Activated T-cell treated with anti-CD3 and anti-CD28 coated beads, Interleukin-2, amount 50 U/mL, for 24 hours (primary cell): Measurements from ENCODE around the gene TNP1.

Experiments used
- DNase-seq: peaks from one replicate; pipeline ENCODE4 v3.0.0-alpha.2; 2020
- H3K27ac Mint-ChIP-seq: 2 replicates; pipeline ENCODE4 v1.8.0; 2020; ENCODE audit warnings: mild to moderate bottlenecking, mixed read lengths
- H3K27me3 Mint-ChIP-seq: 2 replicates; pipeline ENCODE4 v1.8.0; 2020; ENCODE audit warnings: mixed read lengths
- H3K36me3 Mint-ChIP-seq: 2 replicates; pipeline ENCODE4 v1.8.0; 2020; ENCODE audit warnings: low read depth, mixed read lengths
- H3K4me1 Mint-ChIP-seq: 2 replicates; pipeline ENCODE4 v1.8.0; 2020; ENCODE audit warnings: low read depth, mixed read lengths
- H3K4me3 Mint-ChIP-seq: 2 replicates; pipeline ENCODE4 v1.8.0; 2020; ENCODE audit warnings: mild to moderate bottlenecking, moderate library complexity, mixed read lengths
- H3K9me3 Mint-ChIP-seq: 2 replicates; pipeline ENCODE4 v1.8.0; 2020; ENCODE audit warnings: mixed read lengths

The TNP1 gene

GRCh38 chr2:216882876-216883275 lies 23.0 kb upstream of the TNP1 start:
- Mint-ChIP-seq H3K4me1 (peaks cover 10% of the 10 kb centered on the region), H3K9me3 (no peaks in the 10 kb centered on the region), H3K27ac (no peak overlapping the region), H3K4me3 (no peak overlapping the region), H3K36me3 (no peaks in the 10 kb centered on the region), H3K27me3 (peaks cover 2% of the 10 kb centered on the region)
- DNase-seq = no peak

GRCh38 chr2:216881411-216881810 lies 21.5 kb upstream of the TNP1 start:
- H3K27ac Mint-ChIP-seq = no peak overlapping the region

DNA sequence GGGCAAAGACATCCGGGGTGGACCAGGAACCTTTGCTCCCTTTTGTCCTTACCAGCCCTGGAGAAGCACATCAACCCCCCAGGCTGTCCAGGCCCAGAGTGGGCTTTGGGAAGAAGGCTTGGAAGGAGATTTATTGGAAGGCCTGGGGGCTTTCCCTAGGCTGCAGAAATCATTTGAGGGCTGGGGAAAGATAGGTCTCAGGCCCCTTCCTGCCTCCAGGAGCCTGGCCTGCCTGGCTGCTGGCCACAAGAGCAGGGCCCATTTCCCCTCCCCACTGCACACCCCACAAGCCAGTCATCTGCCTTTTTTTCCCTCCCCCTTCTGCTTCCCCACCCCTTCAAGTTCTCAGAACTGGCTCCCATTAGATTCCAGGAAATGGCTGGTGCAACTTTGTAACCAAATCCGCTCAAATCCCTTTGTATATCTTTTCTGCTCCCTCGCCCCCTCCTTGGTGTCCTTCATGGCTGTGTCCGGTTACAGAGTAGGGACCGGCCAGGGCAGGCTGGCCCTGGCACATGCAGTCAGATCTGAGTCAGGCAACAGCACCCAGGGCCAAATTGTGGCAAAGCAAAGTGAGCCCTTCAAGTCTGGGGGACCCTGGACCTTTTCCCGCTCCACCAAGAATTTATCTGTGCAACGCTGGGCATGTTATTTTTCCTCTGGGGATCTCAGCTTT lies 20.8 kb upstream of the TNP1 start:
- Mint-ChIP-seq H3K4me1 (peaks cover 10% of the 10 kb centered on the region), H3K9me3 (no peaks in the 10 kb centered on the region), H3K27me3 (peaks cover 2% of the 10 kb centered on the region), H3K27ac (no peak overlapping the region), H3K36me3 (no peaks in the 10 kb centered on the region), H3K4me3 (no peak overlapping the region)
- no peak for DNase-seq

More at GRCh38 chr2:216881411-216881810, 21.5 kb upstream of the TNP1 start:
- no peak overlapping the region for H3K4me3 Mint-ChIP-seq
- H3K36me3 Mint-ChIP-seq = no peaks in the 10 kb centered on the region
- peaks cover 10% of the 10 kb centered on the region for H3K4me1 Mint-ChIP-seq
- DNase-seq = no peak
- H3K27me3 Mint-ChIP-seq = peaks cover 2% of the 10 kb centered on the region
- H3K9me3 Mint-ChIP-seq = no peaks in the 10 kb centered on the region

DNA sequence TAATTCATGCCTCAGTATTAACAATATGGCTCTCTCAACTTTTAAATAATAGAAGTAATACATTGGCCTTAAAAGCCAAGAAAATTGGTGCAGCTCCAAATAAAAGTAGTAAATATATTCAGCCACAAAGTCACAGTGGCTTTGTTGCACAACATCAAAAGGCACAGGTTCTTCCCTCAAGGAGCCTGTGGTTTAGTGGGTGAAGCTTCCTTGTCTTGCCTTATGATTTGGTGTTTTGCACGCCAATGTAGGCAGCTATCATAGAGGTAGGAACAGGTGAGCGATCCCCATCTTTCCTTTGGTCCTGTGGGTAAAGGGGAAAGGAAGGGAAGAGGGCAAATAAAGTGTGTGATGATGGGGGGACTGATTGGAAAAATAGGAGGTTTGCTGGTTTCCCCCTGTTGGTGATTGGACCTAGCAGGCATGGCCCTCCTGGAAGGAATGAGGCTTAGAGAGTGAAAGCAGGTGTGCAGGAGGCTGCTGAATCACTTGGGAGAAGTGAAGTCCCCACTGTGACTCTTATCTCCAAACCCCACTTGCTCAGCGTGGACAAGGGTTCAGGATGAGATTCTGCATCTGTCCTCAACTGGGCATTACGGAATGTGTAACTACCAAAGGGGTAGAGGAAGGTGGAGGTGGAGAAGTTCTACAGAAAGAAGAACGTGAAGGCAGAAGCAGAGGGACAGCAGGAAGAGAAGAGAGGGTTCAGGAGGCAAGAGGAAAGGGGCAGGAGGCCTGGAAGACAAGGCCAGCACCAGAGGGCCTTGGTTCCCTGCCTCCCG lies 20.1 kb upstream of the TNP1 start:
- no peak for DNase-seq
- Mint-ChIP-seq H3K27ac (no peak overlapping the region), H3K9me3 (no peaks in the 10 kb centered on the region), H3K4me1 (peaks cover 10% of the 10 kb centered on the region), H3K4me3 (no peak overlapping the region), H3K36me3 (no peaks in the 10 kb centered on the region), H3K27me3 (peaks cover 2% of the 10 kb centered on the region)

GRCh38 chr2:216878072-216878471 lies 18.2 kb upstream of the TNP1 start:
- no peak for DNase-seq
- Mint-ChIP-seq H3K36me3 (no peaks in the 10 kb centered on the region), H3K4me1 (peaks cover 10% of the 10 kb centered on the region), H3K27me3 (peaks cover 2% of the 10 kb centered on the region), H3K27ac (no peak overlapping the region), H3K9me3 (no peaks in the 10 kb centered on the region), H3K4me3 (no peak overlapping the region)

DNA sequence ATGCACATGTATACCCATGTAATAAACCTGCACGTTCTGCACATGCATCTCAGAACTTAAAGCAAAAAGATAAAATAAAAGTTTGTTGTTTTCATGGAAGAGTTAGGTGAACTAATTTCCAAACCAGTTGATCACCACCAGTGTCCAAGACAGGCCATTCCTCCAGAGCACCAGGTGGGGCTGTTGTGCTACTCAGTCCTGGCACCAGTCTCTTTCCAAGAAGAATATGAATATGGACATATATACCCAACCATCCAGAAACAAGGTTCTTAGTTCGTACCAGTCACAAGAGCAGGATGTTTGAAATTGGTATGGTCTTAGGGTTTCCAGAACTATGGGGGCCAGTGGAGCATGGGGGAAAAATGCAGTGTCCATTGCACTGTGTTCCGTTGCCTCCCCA lies 17.2 kb upstream of the TNP1 start:
- H3K36me3 Mint-ChIP-seq = no peaks in the 10 kb centered on the region
- no peaks in the 10 kb centered on the region for H3K9me3 Mint-ChIP-seq
- H3K27ac Mint-ChIP-seq = no peak overlapping the region
- H3K27me3 Mint-ChIP-seq = peaks cover 2% of the 10 kb centered on the region
- no peak for DNase-seq
- no peak overlapping the region for H3K4me3 Mint-ChIP-seq
- H3K4me1 Mint-ChIP-seq = peaks cover 10% of the 10 kb centered on the region

GRCh38 chr2:216875862-216876261 lies 16.0 kb upstream of the TNP1 start:
- H3K9me3 Mint-ChIP-seq = no peaks in the 10 kb centered on the region
- no peak for DNase-seq
- no peak overlapping the region for H3K4me3 Mint-ChIP-seq
- no peak overlapping the region for H3K27ac Mint-ChIP-seq
- peaks cover 7% of the 10 kb centered on the region for H3K4me1 Mint-ChIP-seq
- peaks cover 2% of the 10 kb centered on the region for H3K27me3 Mint-ChIP-seq
- H3K36me3 Mint-ChIP-seq = no peaks in the 10 kb centered on the region

- H3K27me3 Mint-ChIP-seq = peaks cover 2% of the 10 kb centered on the region
- DNase-seq = no peak
- no peaks in the 10 kb centered on the region for H3K4me1 Mint-ChIP-seq
- no peaks in the 10 kb centered on the region for H3K9me3 Mint-ChIP-seq
- no peaks in the 10 kb centered on the region for H3K36me3 Mint-ChIP-seq
- no peak overlapping the region for H3K27ac Mint-ChIP-seq
- no peak overlapping the region for H3K4me3 Mint-ChIP-seq
These were observed 13.7 kb upstream of the TNP1 start for GRCh38 chr2:216873573-216873972.

GRCh38 chr2:216872624-216873023 lies 12.8 kb upstream of the TNP1 start:
- Mint-ChIP-seq H3K4me3 (no peak overlapping the region), H3K4me1 (no peaks in the 10 kb centered on the region)

GRCh38 chr2:216872040-216872439 lies 12.2 kb upstream of the TNP1 start:
- Mint-ChIP-seq H3K4me3 (no peak overlapping the region), H3K27ac (no peak overlapping the region), H3K4me1 (no peaks in the 10 kb centered on the region), H3K9me3 (no peaks in the 10 kb centered on the region), H3K36me3 (no peaks in the 10 kb centered on the region), H3K27me3 (peaks cover 3% of the 10 kb centered on the region)
- no peak for DNase-seq

More at GRCh38 chr2:216872624-216873023, 12.8 kb upstream of the TNP1 start:
- H3K9me3 Mint-ChIP-seq = no peaks in the 10 kb centered on the region
- H3K27me3 Mint-ChIP-seq = peaks cover 3% of the 10 kb centered on the region
- no peak overlapping the region for H3K27ac Mint-ChIP-seq
- H3K36me3 Mint-ChIP-seq = no peaks in the 10 kb centered on the region
- no peak for DNase-seq

DNA sequence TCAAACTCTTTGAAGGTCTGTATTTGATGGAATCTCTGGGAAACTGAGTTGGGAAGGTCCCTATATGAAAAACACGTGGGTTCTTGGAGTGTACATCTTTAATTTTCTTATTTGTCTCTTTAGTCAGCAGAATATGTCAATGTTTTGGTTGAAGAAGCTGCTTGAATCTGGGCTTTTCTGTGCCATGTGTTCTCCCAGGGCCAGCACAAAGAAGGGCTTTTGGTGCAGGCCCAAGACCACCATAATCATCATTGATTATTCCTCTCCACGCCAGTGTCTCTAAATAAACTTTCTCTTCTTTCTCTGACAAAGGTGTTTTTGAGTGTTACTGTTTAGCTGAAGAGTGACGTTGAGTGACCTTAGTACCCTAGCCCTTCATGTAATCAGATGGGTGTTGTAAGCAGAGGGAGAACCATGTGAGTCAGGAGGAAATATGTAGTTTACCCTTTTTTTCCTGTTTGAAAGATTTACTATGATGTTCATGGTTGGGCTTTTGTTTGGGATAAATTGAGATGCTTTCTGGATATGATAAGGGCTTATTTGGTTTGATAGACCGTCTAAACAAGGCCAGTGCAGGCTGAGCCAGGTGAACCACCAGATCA lies 11.6 kb upstream of the TNP1 start:
- no peak for DNase-seq
- Mint-ChIP-seq H3K4me1 (peaks cover 5% of the 10 kb centered on the region), H3K36me3 (no peaks in the 10 kb centered on the region), H3K9me3 (no peaks in the 10 kb centered on the region), H3K4me3 (no peak overlapping the region), H3K27me3 (peaks cover 3% of the 10 kb centered on the region), H3K27ac (no peak overlapping the region)

GRCh38 chr2:216870508-216871332 lies 10.9 kb upstream of the TNP1 start:
- no peak overlapping the region for H3K4me3 Mint-ChIP-seq
- no peaks in the 10 kb centered on the region for H3K36me3 Mint-ChIP-seq
- no peak for DNase-seq
- no peak overlapping the region for H3K27ac Mint-ChIP-seq
- no peaks in the 10 kb centered on the region for H3K9me3 Mint-ChIP-seq
- peaks cover 3% of the 10 kb centered on the region for H3K27me3 Mint-ChIP-seq
- peaks cover 8% of the 10 kb centered on the region for H3K4me1 Mint-ChIP-seq

DNA sequence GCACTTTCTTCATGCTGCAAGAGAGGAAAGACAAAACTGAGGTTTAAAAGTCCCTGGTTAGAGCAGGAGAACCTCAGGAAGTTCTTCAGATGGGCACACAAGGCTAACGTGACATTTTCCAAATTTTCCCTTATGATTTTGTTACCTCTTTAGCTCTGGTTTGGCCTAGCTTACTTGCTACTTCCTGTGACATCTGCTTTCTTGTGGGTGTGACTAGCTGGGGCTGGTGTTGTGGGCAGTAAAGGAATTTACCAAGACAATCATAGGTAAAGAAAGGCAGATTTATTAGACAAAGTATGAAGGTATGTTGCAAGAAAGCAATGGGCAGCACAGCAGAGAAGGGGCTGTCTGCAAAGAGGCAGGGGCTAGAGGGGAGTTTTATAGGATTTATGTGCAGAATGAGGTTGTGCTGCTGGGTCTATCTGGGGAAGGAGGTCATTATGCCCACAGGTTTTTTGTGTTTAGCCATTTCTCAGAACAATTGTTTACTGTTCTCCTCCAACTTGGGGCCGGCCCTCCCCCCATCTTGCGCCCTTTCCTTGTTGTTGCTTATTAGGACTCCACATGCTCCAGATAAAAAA lies 6.7 kb upstream of the TNP1 start:
- peaks cover 8% of the 10 kb centered on the region for H3K4me1 Mint-ChIP-seq
- H3K9me3 Mint-ChIP-seq = no peaks in the 10 kb centered on the region
- H3K36me3 Mint-ChIP-seq = no peaks in the 10 kb centered on the region
- peaks cover 8% of the 10 kb centered on the region for H3K27me3 Mint-ChIP-seq
- no peak overlapping the region for H3K27ac Mint-ChIP-seq
- DNase-seq = no peak
- no peak overlapping the region for H3K4me3 Mint-ChIP-seq

DNA sequence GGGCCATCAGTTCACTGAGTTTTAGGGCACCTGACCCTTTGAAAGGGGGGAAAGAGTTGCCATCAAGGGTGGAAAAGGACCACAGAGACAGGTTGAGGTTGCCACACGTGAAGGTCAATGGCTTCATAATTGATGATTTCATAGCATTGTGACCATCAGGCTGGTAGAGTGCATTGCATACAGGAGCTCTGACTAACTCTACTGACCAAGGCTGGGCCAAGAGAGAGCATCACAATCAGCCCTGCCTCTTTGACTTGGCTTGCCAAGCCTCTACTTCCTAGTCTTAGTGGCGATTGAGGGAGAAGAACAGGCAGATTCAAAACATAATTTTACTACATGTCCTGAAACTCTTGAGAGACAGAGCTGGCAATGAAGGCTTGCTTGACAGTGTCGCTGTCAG lies 5.8 kb upstream of the TNP1 start:
- Mint-ChIP-seq H3K9me3 (no peaks in the 10 kb centered on the region), H3K4me1 (peaks cover 8% of the 10 kb centered on the region), H3K4me3 (no peak overlapping the region), H3K36me3 (no peaks in the 10 kb centered on the region), H3K27ac (no peak overlapping the region), H3K27me3 (peaks cover 8% of the 10 kb centered on the region)
- no peak for DNase-seq
